SKM-1 treated with dmso at 0.1 percent for 144 hours (cell line): ENCODE results near the gene IL21R.

Experiments used
- DNase-seq: peaks from one replicate; lab custom pipeline; 2025; ENCODE audit not compliant: unreplicated experiment; lab: John Stamatoyannopoulos, UW

The IL21R gene

DNA sequence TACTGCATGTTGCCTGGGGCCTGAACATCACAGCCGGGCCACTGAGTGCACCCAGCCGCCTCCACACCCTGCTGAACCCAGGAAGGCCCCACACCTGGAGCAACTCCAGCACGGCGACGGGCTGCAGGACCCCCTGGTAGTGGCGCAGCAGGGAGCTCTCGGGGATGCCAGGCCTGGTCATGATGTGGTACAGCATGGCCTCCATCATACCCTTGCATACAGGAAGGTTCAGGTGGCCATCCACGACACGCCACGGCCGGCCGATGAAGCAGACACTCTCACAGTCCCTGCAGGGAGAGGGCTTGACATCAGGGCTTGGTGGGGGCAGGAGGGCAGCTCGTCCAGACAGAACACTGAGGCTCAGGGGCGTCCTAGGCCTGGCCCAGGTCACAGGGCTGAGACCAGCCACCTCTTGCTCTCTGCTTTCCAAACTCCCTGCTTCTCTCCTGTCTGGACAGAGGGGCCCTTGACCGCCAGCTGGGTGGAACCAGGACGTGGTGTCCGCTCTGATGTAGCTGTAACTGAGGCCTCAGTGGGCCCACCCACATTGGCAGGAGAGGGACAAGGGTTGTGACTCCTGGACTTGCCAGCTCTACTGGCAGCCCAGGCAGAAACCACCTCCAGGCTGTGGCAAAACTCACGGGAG, 60.3 kb downstream of the IL21R start:
- no peak for DNase-seq

DNA sequence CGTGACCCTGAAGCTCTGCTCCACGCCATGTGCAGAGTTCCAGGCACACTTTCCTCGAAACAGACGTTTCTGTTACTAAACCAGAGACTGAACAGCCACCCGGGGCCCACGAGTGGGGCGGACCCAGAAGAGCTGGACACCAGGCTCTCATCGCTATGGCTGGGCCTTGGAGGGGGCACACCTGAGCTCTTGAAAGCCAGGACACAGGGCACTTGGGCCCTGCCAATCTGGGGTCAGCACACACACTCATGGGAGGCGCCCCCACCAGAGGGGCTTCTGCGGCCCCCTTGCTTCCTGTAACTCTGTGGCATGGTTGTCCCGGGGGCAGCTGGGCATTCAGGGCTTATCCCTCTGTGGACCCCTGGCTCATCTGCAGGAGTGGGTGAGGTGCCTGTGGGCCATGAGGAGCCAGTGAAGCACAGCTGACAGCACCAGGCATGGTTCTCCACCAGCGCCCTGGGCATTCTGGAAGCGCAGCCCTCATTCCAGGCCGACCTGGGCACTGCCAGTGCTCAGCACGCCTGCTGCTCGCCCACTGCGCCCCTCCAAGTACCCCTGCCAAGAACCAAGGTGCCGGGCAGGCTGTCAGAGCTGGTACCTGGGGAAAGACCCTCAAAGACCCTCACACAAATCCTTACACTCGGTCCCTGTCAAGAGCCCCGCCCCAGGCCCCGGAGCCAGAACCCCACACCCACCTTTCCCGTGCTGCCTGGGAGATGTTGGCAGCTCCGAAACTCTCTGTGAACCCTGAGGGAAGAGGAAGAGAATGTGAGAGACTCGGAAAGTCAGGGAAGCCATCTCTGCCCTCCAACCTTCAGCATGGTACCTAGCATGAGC, 61.1 kb downstream of the IL21R start:
- DNase-seq, result no peak

DNA sequence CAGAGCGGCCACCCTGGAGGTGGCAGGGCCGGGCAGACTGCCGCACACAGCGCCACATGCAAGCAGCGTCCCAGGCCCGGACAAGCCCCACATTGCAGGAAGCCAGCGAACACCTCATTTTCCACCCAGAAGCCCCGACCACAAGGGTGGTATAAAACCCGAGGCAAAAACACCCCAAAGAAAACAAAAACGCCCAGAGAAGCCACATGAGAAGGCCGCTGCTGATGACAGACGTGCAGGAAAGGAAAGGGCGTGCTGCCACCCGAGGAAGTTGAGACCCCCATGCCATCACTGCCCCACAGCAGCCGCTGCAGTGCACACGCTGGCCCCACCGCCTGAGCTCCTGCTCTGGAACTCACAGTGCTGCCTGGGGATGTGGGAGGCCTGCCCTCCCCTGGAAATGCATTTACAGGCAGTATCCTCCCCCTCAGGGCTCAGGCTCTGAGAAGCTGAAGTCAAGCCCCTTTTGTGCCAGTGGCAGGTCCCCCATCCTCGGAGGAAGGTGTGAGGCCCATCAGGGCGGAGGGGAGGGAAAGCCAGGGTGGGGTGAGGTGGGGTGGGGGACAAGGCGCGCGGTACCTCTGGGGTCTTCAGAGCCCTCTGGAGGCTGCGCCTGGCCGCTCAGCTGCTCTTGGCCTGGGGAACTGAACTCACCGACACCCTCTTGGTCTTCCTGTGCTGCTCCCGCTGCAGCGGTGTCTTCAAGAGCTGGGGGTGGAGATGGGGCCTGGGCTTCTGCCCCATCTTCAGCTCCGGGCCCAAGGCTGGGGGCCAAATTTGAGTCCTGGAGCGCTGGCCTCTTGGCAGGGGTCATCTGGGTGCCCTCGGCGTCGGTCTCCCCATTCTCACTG, 62.0 kb downstream of the IL21R start:
- DNase-seq, result no peak

DNA sequence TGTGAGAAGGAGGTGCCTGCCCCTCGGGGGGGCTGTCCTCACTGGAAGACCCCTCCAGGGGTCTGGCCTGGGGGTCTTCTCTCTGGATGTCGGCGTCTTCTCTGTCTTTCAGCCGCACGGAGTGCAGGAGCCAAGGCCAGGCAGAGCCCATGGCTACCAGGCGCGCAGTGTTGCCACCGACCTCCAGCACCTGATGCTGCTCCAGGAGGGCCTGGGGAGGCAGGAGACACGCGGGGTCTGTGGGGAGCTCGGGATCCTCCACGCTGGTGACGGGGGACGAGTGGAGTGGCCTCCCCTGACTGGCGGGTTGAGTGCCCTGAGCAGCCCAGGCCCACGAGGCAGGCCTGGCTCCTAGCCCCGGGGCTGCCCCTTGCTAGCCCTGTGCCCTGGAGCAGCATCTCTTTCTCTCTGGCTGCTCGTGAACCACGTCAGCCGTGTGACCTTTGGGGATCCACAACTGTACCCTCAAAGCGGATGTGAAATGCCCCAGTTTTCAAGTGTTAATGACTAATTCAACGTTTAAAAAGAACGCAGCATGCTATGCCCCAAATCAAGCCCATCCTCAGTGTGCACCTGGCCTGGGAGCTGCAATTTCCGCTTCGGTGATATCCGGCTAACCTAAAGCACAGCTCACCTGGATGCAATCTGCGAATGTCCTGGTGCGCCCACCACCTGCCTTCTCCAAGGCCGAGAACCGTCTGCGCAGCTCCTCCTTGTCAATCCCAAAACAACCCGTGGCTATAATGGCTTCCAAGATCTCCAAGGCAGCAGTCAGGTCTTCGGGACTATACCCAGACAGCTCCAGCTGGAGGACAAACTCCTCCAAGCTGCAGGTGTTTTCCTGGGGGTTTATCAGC, 62.9 kb downstream of the IL21R start:
- DNase-seq, result no peak

DNA sequence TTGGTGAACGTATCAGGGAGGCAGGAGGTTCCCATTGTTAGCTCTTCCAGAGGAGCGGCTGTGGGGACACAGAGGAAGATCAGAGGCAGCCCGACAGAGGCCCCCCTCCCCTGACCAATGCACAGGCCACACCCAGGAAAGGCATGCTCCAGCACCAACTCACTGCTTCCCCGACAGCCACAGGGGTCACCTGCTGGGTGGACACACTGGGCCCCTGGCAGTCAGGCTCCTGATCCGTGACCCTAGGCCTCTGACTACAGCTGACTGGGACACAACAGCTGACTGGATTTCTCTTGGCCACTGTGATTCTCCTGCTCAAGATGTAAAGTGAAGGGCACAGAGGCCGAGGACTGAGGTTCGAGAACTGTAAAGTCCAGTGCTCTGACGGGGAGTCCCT, 63.5 kb downstream of the IL21R start:
- no peak for DNase-seq

DNA sequence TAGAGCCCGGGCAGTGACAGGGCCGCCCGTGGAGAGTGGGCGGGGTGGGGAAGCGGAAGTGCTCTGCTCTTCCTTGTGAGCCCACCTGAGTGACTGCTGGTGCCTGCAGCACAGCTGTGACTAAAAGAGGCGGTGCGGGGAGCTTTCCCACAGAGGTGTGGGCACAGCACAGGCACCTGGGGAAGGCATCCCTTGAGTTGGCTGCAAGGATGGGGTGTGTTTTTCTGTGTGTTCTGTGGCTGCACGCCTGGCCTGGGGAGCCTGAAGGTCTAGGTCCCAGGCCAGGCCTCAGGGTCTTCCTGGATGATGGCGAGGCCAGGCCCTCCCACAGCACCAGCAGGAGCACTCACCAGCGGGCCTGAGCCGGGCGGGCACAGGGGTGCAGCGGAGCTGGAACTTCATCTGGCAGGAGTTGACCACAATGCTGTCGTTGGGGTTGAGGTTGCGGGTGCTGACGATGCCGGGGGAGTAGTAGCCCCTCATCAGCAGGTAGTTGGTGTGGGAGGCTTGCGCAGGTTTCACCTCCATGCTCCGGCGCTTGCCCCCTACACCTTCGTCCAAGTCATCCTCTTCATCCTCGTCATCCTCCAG, 67.1 kb downstream of the IL21R start:
- DNase-seq, result no peak

DNA sequence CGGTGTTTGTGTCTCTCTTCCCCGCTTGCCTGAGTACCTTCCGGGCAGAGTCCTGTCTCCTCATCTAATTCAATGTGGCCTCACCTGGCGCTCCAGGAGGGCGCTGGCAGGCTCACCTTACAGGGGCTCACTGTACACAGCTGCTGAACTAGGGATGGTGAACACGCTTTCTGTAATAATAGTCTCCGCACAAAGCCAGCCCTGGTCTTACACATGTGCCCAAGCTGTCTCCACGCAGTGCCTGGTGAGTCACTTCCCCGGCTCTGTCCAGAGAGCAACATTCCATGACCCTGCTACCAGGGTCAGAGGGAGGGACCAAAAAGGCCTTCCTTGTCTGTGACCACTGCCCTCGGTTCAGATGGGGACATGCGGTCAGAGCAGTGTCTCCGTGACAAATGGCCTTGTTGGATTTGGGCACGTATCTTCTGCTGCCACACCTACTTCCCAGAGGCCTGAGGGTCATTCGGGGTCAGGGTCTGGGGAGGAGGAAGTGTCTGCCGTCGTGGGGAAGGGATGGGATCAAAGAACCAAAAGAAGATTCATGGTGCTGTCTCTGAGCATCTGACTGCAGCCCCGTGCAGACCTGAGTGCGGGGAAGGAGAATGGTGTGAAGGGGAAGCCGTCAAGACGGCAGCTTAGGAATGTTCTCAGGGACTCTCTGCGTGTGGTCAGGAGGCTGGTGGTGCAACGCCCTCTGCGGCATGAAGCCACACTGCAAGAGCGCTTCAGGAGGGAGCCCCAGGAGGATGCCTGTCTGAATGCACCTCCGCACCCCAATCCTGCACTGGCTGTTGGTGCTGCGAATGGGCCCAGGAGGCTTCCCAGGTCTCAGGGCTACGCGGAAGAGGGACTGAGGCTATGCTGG, 68.8 kb downstream of the IL21R start:
- DNase-seq, result no peak

DNA sequence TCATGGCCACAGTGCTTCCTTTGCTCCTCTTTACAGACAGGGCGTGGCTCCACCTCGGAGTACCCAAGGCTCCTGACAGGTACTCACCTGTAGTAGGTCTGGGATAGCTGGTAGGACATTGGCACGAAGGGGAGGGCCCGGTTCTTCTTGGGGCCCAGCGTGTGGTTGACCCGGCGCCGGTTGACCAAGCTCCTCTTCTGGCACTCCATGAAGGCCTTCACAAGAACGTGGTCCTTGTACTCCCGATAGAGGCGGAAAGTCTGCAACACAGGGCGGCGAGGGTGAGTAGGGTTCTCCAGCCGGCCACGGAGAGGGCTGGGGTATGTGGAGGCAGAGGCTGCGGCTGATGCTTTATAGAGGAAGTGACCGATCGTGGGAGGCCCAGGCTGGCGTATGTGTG, 69.7 kb downstream of the IL21R start:
- no peak for DNase-seq

DNA sequence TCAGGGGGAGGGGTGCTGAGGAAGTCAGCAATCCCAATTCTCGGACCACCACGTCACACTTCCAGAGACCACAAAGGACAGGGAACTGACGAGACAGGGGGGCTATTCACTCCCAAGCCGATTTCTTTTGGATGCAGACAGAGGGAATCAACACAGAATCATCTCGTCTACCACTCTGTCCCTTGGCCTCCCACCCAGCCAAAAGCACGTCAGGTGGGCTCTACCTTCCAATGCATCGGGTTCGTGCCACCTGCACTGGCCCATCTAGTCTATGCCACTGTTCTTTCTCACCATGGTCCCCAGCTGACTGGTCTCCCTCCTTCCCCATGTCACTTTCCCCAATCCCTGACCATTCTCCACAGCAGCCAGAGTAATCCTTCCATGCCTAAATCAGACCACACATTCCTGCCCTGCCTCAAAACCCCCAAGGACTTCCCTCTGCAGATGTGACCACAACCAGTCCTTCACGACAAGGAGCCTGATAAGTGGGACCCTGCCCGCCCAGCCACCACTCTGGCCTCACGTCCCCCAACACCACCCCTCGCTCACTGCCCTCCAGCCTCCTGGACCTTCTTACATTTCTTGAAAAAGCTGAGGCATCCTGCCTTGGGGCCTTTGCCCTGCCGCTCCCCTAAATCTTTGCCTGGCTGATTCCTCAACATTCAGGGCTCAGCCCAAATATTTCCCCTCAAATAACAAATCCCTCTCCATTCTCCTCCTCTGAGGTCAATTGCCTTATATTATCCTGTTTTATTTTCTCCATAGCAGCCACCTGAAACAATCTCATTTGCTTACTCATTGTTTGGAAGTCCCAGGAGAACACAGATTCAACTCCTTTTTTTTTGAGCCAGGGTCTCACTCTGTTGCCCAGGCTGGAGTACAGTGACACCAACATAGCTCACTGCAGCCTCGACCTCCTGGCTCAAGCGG, 70.4 kb downstream of the IL21R start:
- DNase-seq, result no peak

DNA sequence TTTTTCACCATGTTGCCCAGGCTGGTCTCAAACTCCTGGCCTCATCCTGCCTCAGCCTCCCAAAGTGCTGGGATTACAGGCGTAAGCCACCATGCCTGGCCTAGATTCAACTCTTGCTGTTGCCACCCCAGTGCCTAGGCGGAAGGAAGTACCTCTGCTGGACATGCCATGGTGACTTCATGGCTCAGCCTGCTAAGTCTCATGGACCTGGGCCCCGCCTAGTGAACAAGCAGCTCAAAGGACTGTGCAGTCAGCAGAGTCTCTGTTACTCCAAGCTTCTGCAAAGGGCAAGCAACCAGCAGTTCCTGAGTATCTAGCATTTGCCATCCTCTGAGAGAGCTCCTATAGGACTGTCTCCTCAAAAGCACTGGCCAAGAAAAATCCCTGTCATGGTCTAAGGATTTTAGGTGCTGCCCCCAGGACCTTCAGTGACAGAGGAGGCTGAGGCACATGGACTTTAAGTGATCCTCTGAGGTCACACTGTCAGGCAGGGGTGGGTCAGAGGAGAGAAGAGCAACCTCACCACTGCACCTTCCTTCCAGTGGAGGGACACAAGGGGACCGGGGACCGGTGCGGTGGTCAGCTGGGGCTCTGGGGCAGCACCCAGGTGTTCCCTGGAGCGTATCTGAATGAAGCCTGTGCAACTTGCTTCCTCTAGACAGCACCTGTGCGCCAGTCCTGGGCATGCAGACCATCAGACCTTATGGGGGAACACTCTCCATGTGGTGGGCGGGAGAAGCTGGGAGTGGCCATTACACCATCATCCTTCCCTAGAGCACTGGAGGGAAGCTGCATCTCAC, 71.3 kb downstream of the IL21R start:
- DNase-seq, result no peak

DNA sequence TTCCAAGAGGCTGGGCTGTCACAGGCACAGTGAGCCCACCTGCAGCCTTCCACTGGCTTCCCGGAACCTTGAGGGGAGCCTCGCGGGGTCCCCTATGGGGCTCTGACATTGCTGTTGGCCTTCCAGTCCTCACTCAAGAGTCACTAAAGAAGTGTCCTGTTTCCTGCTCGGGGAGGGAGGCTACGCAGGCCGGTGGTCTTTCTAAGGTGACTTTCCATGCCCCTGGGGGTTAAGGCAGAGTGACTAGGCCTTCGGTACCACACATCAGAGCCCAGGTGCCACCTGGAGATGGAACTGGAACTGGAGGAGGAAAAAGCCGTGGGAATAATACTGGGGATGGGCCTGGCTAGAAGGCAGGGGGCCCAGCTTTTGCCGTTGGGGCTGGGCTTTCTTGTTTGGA, 72.1 kb downstream of the IL21R start:
- no peak for DNase-seq

DNA sequence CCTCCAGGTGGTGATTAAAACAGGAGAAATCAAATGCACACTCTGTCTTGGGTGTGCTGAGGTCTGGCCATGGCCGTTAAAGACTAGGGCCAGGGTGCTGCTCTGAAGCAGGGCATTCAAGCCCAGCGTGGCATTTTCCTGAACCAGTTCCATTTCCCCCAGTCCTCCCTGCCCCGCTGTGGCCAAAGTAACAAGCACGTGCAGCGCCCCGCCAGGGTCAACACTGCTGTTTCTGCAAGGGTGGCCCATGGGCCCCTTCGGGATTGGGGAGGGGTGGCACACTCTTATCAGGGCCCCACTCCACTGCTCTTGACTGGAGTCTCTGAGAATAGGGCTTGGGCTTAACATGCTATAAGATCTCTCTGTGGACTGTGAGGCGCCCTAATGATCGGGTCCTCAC, 72.9 kb downstream of the IL21R start:
- DNase-seq, result no peak

DNA sequence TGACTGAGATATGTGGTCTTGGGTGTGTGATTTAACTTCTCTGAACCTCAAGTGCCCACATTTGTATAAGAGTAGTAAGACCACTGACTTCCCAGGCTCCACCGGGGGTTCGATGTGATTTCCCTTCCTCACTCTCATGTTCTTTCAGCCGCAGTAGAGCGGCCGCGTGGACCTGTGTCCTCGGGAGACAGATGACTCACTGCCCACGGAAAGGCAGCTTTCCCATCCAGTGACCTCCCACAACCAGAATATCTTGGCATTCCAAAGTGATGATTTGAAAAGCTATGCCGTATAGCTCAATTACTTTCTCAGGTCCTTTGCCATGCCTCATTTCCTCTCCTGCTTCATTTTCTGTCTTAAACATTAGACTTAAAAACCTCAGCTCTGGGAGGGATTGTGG, 73.6 kb downstream of the IL21R start:
- no peak for DNase-seq

DNA sequence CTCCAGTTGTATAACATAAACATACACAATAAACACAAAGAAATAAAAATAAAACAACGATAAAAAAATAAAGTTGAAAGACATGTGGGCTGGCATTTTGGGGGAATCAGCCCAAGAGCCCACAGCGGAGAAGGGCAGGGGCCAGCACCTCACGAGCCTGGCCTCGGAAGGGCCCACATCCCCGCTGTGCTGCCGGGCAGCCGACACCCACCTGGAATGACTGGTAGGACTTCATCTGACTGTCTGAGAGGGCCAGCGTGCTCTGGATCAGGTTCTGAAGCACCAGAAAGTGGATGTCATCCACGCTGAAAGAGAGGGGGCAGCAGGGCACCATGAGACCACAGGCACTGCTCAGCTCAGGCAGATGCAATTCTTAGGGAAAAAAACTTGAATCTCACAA, 74.3 kb downstream of the IL21R start:
- DNase-seq, result no peak

DNA sequence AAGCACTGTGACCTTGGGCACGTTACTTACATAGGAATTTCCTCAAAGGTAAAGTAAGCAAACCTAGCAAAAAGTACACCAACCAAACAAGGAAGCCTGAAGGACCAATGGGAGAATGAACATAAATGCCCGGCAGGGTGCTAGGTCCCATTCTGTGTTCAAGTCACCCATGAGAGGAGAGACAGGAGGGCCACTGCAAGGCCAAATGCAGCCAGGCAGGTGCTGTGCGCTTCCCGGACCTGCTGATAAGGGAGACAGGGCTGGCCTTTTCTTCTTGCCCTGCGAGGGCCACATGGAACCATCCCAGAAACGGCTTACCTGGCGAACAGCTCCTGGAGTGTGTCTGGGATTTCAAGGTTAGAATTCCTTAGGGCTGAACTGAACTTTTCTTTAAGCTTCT, 78.8 kb downstream of the IL21R start:
- no peak for DNase-seq

DNA sequence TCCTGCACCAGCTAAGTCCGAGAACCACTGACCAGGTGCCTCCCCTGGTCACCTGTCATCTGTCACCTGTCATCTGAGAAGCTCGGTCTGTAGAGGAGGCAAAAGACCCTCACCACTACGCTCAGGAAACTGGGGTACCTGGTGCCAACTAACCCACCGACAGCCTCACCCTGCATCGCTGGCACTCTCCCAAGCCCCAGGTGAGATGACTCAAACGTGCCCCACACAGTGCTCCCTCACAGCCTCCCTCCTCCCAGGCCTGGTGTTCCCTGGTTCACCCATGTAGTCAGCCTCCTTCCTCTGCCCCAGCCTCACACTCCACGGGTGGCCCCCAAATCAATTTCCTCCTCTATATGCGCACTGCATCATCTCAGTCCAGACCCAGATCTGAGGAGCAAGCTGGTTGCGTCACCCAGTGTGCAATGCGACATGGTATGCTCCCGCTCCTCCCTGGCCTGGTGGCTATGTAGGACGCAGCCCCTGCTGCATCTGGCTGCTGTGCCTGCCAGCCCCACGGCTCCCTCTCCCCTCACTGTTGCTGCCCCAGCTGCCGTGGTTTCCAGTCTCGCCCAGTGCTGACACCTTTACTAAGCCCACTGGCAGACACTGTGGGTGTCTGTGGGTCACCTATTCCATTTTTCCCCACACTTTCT, 79.4 kb downstream of the IL21R start:
- DNase-seq, result no peak

DNA sequence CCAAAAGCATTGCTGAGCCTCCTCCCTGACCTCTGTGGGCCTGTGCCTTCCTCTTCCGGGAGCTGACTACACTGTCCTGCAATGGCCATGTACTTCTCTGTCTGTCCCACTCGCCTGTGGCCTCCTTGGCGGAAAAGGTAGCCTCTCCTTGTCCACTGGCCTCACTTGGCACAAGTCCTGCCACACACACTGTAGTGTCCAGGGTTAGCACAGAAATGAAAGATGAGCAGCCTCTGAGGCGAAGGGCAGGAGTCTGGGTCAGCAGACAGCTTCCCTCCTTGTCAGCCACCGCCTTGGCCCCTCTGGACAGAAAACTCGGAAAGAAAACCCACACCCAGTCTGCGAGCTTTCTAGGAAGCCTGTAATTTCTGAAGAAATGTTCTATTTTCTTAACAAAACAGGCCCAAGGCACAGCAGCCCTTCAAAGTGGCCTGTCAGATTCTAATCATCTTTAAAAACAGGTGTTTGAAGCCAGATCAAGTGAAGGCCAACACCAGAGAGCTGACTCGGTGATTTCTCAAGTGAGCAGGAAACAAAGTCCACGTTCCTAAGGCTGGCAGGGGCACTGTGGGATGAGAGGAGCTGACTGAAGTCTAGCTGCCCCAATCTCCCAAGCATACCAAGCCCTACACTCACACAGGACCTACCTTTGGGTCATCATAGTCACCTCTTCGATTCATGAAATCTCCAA, 80.6 kb downstream of the IL21R start:
- DNase-seq, result no peak
